ENCODE results near the gene NAT8L. TPM values are rescaled to one million over a fixed set of nuclear protein-coding genes. Genes with fewer than 3 reads are reported as not detected.

The NAT8L gene
- total RNA-seq, 1 donor from 2014 or later: 1.6 TPM

- Histone ChIP-seq H3K4me1 (ENCODE audit: insufficient read depth, low read length) (no peaks in the 10 kb centered on the region), H3K36me3 (ENCODE audit: insufficient read depth, low read length) (no peaks in the 10 kb centered on the region), H3K27ac (ENCODE audit: low read depth, low read length) (no peak overlapping the region), H3K27me3 (ENCODE audit: insufficient read depth, low read length) (peaks cover 2% of the 10 kb centered on the region), H2AFZ (ENCODE audit: low read depth, low read length) (no peak overlapping the region), H3K4me3 (ENCODE audit: insufficient read depth, low read depth, low read length) (no peak overlapping the region), H3K9me3 (ENCODE audit: insufficient read depth, low read depth, low read length) (no peaks in the 10 kb centered on the region), H3K4me2 (ENCODE audit: low read length) (no peak overlapping the region), H3K9ac (ENCODE audit: low read length) (no peak overlapping the region), H4K20me1 (ENCODE audit: insufficient read depth, low read length) (no peaks in the 10 kb centered on the region), H3K79me2 (ENCODE audit: insufficient read depth, low read length) (no peaks in the 10 kb centered on the region)
- peaks cover 2% of the 10 kb centered on the region for H3K4me1 Mint-ChIP-seq (ENCODE audit: low read depth, unreplicated experiment)
- TF ChIP-seq EZH2 (IDR thresholded peaks at IDR 0.05; ENCODE audit: insufficient read depth, low read length): no peak
- no peak for TF ChIP-seq CTCF (IDR thresholded peaks at IDR 0.05; ENCODE audit: insufficient read depth, low read depth, low read length)
- H3K9me3 Mint-ChIP-seq (ENCODE audit: unreplicated experiment): no peaks in the 10 kb centered on the region
- no peak overlapping the region for H3K27ac Mint-ChIP-seq (ENCODE audit: unreplicated experiment)
- no peak overlapping the region for H3K4me3 Mint-ChIP-seq (ENCODE audit: unreplicated experiment)
- DNase-seq (ENCODE audit: low read depth) (no peak), FAIRE-seq (no peak)
- H3K36me3 Mint-ChIP-seq (ENCODE audit: low read depth, unreplicated experiment): no peaks in the 10 kb centered on the region
- H3K27me3 Mint-ChIP-seq (ENCODE audit: low read depth, unreplicated experiment): peaks cover 39% of the 10 kb centered on the region
Measured at GRCh38 chr4:2074588-2074987, 15.5 kb downstream of the NAT8L start.

- Histone ChIP-seq H3K27me3 (ENCODE audit: insufficient read depth, low read length) (peaks cover 2% of the 10 kb centered on the region), H3K4me3 (ENCODE audit: insufficient read depth, low read depth, low read length) (no peak overlapping the region), H3K79me2 (ENCODE audit: insufficient read depth, low read length) (no peaks in the 10 kb centered on the region), H3K4me1 (ENCODE audit: insufficient read depth, low read length) (no peaks in the 10 kb centered on the region), H4K20me1 (ENCODE audit: insufficient read depth, low read length) (no peaks in the 10 kb centered on the region), H2AFZ (ENCODE audit: low read depth, low read length) (no peak overlapping the region), H3K9ac (ENCODE audit: low read length) (no peak overlapping the region), H3K27ac (ENCODE audit: low read depth, low read length) (no peak overlapping the region), H3K36me3 (ENCODE audit: insufficient read depth, low read length) (no peaks in the 10 kb centered on the region), H3K4me2 (ENCODE audit: low read length) (no peak overlapping the region), H3K9me3 (ENCODE audit: insufficient read depth, low read depth, low read length) (no peaks in the 10 kb centered on the region)
- H3K27ac Mint-ChIP-seq (ENCODE audit: unreplicated experiment): no peak overlapping the region
- FAIRE-seq (no peak), DNase-seq (ENCODE audit: low read depth) (no peak)
- H3K4me1 Mint-ChIP-seq (ENCODE audit: low read depth, unreplicated experiment): peaks cover 2% of the 10 kb centered on the region
- peaks cover 37% of the 10 kb centered on the region for H3K27me3 Mint-ChIP-seq (ENCODE audit: low read depth, unreplicated experiment)
- H3K4me3 Mint-ChIP-seq (ENCODE audit: unreplicated experiment): no peak overlapping the region
- no peaks in the 10 kb centered on the region for H3K9me3 Mint-ChIP-seq (ENCODE audit: unreplicated experiment)
- no peaks in the 10 kb centered on the region for H3K36me3 Mint-ChIP-seq (ENCODE audit: low read depth, unreplicated experiment)
- TF ChIP-seq CTCF (IDR thresholded peaks at IDR 0.05; ENCODE audit: insufficient read depth, low read depth, low read length): no peak
- TF ChIP-seq EZH2 (IDR thresholded peaks at IDR 0.05; ENCODE audit: insufficient read depth, low read length): no peak
Measured at GRCh38 chr4:2075171-2075986, 16.3 kb downstream of the NAT8L start.

All from astrocyte (in vitro differentiated cells and primary cell).